ENCODE data around the gene GRIK4.
A peak's percentile ranks its signal among the peaks of the same experiment; 100 is the strongest.

The GRIK4 gene

DNA sequence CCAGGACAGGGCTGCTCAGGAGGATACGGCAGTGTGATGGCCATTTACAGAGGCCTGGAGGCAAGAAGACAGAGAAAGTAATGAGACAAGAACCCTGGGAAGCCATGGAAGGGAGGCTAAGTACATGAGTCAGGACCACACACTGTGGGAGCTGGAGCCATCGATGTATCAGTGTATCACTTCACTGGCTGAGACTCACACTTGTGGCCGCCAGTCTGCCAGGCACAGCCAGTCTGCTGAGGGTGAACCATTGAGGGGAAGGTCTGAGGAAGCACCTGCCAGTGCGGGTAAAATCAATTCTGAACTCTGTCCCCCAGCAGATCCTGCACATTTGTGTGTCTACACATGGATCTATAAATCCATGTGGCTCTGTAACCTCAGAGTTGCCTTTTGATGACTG, 195.6 kb downstream of the GRIK4 start:
- POLR2A ChIA-PET: no interaction called here
- TF ChIP-seq, protein P1, sequence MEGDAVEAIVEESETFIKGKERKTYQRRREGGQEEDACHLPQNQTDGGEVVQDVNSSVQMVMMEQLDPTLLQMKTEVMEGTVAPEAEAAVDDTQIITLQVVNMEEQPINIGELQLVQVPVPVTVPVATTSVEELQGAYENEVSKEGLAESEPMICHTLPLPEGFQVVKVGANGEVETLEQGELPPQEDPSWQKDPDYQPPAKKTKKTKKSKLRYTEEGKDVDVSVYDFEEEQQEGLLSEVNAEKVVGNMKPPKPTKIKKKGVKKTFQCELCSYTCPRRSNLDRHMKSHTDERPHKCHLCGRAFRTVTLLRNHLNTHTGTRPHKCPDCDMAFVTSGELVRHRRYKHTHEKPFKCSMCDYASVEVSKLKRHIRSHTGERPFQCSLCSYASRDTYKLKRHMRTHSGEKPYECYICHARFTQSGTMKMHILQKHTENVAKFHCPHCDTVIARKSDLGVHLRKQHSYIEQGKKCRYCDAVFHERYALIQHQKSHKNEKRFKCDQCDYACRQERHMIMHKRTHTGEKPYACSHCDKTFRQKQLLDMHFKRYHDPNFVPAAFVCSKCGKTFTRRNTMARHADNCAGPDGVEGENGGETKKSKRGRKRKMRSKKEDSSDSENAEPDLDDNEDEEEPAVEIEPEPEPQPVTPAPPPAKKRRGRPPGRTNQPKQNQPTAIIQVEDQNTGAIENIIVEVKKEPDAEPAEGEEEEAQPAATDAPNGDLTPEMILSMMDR (IDR thresholded peaks at IDR 0.05; ENCODE audit: insufficient read depth, low read length, missing control alignments): no peak
- DNase-seq (ENCODE audit: low read depth, low spot score): no peak
- CTCF ChIA-PET: interaction anchor here (0.7 to 0.9 kb wide), 2 partner anchors 22 to 116 kb away, joined by 3 to 4 read pairs; no protein-coding TSS in a partner anchor
- no peak overlapping the region for H3K4me3 ChIP-seq (ENCODE audit: low read depth, low read length)

DNA sequence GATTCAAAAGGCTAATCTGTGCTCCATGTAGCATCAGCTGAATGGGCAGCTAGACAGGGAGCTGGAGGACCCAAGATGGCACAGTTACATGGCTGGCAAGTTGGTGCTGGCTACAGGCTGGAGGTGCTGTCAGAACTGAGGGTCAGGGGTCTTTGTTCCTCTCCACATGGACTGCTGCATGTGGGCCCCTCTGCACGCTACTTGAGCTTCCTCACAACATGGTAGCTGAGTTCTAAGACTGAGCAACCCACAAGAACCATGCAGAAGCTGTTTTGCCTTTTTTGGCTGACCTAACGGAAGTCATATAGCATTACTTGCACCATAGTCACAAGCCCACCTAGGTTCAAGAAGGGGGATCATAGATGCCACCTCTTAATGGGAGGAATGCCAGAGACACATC, 196.1 kb downstream of the GRIK4 start:
- no peak overlapping the region for H3K4me3 ChIP-seq (ENCODE audit: low read depth, low read length)
- CTCF ChIA-PET: interaction anchor here (0.9 to 1.1 kb wide), 2 partner anchors 22 to 23 kb away, joined by 4 read pairs; no protein-coding TSS in a partner anchor
- TF ChIP-seq, protein P1 (IDR thresholded peaks at IDR 0.05; ENCODE audit: insufficient read depth, low read length, missing control alignments): no peak
- POLR2A ChIA-PET: no interaction called here
- DNase-seq (ENCODE audit: low read depth, low spot score): no peak

DNA sequence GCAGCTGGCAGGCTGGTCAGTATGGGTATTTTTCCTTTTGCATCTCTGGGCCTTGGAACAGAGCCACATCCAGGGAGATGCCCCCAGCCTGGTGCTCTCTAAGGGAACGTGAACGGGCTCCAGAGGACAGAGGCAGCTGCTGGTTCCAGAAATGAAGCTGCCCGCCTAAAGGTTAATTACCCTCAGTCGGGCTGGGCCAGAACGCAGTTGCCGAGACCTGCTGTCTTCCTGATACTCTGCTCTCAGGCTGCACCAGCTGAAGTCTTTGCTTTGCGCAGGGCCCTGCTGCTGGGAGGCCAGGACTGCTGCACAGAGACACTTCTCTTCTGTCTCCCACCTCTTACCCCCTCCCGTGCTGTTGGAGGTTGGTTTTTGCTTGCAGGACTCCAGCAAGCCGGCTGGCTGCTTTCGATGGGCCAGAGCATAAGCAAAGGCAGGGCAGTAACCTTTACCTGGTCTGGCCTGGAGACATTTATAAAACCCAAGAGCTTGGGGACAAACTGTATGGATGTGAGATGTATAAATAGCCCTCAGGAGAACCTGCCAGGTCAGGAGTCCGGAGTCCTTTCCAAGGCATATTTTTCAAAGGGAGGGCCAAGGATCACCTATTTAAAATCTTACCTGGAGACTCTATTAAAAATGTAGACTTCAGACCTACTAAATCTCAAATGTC, 197.1 kb downstream of the GRIK4 start:
- ChIA-PET CTCF (interaction anchor here (0.7 to 1.1 kb wide), 2 partner anchors 23 to 198 kb away, joined by 4 read pairs; no protein-coding TSS in a partner anchor), POLR2A (no interaction called here)
- TF ChIP-seq, protein P1 (IDR thresholded peaks at IDR 0.05; ENCODE audit: insufficient read depth, low read length, missing control alignments): no peak
- DNase-seq (ENCODE audit: low read depth, low spot score): no peak
- no peak overlapping the region for H3K4me3 ChIP-seq (ENCODE audit: low read depth, low read length)

DNA sequence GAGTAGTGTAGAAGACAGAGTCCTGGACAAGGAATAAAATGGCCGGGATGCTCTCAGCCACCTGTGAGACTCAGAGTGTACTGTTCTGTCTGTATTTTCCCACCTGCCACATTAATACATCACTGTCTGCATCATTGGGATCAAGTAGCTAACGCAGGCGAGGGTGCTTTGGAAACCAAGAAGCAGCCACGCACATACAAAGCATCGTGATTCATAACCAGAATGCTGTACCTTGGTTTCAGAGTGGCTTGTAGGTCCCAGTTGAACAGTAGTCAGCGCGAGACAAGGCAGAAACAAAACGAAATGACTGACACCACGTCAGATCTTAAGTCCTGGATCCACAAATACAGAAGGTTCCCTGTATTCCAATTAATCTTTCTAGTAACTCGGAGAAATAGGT, 198.3 kb downstream of the GRIK4 start:
- no peak overlapping the region for H3K4me3 ChIP-seq (ENCODE audit: low read depth, low read length)
- TF ChIP-seq, protein P1 (IDR thresholded peaks at IDR 0.05; ENCODE audit: insufficient read depth, low read length, missing control alignments): no peak
- ChIA-PET POLR2A (no interaction called here), CTCF (interaction anchor here (0.9 to 2.3 kb wide), 3 partner anchors 10 to 24 kb away, joined by 3 to 10 read pairs (median 3); no protein-coding TSS in a partner anchor)
- no peak for DNase-seq (ENCODE audit: low read depth, low spot score)

DNA sequence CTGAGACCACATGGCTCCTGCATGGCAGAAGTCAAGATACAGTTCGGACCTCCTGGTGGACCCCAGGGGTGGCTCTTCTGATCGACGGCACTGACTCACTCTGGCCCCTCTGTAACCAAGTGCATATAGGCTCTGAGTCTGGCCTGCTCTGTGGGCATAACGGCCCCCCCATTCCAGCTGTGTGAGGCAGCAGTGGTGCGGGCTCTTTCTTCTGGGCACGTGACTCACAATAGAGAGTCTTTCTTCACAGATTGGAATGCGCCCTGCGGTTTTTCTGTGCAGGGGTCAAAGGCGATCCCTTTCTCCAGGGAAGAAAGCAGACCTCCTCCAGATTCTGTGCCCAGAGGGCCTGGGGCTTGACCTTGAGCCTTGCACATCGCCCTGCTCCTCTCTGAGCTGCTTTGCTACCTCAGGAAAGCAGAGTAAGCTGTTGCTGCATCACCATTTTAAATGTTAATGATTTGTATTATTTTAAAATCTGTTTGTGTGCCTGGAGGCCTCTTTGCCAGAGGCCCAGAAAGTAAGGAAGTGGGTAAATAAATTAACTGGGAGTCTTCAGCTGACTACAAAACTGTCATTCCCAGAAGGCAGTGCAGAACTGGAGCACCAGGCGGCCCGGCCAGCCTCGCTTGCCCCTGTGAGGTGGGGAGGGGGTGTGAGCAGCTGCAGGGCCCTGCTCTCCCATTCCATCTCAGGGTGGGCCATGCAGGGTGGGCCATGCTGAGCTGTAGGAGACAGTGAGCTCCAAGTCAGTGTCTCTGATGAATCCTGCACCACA, 199.0 kb downstream of the GRIK4 start:
- TF ChIP-seq, protein P1 (IDR thresholded peaks at IDR 0.05; ENCODE audit: insufficient read depth, low read length, missing control alignments): no peak
- peak; percentile 9 for DNase-seq (ENCODE audit: low read depth, low spot score)
- POLR2A ChIA-PET: no interaction called here
- H3K4me3 ChIP-seq (ENCODE audit: low read depth, low read length): no peak overlapping the region
- CTCF ChIA-PET: interaction anchor here (0.9 to 2.3 kb wide), 4 partner anchors 10 to 199 kb away, joined by 3 to 10 read pairs (median 4); partner anchors contain the start of gene GRIK4

DNA sequence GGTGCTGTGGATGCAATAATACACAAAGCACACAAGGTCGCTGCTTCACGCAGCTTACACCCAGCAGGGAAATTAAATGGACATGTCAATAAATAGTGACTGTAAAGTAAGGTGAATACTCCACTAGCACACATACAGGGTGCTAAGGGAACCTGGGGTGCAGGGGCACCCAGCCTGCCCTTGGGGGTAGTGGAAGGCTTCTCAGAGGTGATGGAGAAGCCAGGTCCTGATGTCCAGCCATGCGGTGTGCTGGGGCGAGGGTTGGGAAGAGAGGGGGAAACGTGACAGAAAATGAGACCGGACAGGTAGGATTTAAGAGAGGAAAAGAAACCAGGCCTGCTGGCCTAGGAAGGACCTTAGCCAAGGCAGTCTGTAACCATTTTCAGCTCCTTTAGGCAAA, 200.5 kb downstream of the GRIK4 start:
- ChIA-PET POLR2A (no interaction called here), CTCF (no interaction called here)
- TF ChIP-seq, protein P1 (IDR thresholded peaks at IDR 0.05; ENCODE audit: insufficient read depth, low read length, missing control alignments): no peak
- H3K4me3 ChIP-seq (ENCODE audit: low read depth, low read length): no peak overlapping the region
- no peak for DNase-seq (ENCODE audit: low read depth, low spot score)

All from AG04449 (cell line).